AG09309 (cell line): ENCODE results near the gene AGAP1.

Source experiments
- DNase-seq: peaks from one replicate; pipeline ENCODE4 v3.0.0-alpha.2; 2010; ENCODE audit warnings: low read depth
- H3K4me3 ChIP-seq: 2 replicates; pipeline ENCODE4 v1.5.1; 2011; ENCODE audit warnings: mild to moderate bottlenecking, low read depth, low read length, moderate library complexity; ENCODE audit not compliant: control insufficient read depth
- TF ChIP-seq, protein P1 (sequence below): IDR thresholded peaks from 2 replicates; pipeline ENCODE4 v1.5.1; 2011; ENCODE audit warnings: mild to moderate bottlenecking, low read depth, low read length, inconsistent platforms; ENCODE audit not compliant: insufficient read depth, control insufficient read depth; ENCODE audit errors: missing control alignments

The AGAP1 gene

DNA sequence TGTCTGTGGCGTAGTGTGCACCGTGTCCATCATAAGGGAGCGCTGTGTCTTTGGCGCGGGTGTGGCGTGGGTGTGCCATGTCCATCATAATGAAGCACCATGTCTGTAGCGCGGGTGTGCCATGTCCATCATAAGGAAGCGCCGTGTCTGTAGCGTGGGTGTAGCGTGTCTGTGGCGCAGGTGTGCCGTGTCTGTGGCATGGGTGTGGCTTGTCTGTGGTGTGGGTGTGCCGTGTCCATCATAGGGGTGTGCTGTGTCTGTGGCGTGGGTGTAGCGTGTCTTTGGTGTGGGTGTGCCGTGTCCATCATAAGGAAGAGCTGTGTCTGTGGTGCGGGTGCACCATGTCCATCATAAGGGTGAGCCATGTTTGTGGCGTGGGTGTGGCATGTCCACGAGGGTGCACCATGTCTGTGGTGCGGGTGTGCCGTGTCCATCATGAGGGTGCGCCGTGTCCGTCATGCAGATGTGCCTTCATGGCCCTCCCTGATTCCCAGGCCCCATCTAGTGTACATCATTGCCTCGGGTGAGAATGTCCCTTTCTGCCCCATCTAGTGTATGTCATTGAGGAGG lies 399.4 kb downstream of the AGAP1 start:
- TF ChIP-seq, protein P1, sequence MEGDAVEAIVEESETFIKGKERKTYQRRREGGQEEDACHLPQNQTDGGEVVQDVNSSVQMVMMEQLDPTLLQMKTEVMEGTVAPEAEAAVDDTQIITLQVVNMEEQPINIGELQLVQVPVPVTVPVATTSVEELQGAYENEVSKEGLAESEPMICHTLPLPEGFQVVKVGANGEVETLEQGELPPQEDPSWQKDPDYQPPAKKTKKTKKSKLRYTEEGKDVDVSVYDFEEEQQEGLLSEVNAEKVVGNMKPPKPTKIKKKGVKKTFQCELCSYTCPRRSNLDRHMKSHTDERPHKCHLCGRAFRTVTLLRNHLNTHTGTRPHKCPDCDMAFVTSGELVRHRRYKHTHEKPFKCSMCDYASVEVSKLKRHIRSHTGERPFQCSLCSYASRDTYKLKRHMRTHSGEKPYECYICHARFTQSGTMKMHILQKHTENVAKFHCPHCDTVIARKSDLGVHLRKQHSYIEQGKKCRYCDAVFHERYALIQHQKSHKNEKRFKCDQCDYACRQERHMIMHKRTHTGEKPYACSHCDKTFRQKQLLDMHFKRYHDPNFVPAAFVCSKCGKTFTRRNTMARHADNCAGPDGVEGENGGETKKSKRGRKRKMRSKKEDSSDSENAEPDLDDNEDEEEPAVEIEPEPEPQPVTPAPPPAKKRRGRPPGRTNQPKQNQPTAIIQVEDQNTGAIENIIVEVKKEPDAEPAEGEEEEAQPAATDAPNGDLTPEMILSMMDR = no peak
- no peak for DNase-seq
- H3K4me3 ChIP-seq = no peak overlapping the region

DNA sequence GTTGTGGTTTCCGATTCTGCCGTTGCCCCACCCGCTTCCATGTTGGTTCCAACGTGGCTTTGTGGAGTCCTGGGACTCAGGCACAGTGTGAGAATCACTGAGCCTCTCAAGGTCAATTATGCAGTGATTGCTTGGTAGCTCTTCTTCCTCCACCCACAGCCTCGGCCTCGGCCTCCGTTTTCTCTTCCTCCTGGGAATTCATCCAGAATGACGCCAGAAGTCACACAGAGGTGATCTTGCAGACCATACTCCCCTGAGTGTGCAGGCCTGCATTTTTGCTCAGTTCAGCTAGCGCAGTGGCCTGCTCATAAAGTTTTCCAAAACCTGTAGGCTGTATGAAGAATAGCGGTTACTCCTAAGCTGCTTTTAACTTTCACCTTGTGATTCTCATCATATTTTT lies 401.0 kb downstream of the AGAP1 start:
- TF ChIP-seq, protein P1 = no peak
- H3K4me3 ChIP-seq = no peak overlapping the region
- no peak for DNase-seq

DNA sequence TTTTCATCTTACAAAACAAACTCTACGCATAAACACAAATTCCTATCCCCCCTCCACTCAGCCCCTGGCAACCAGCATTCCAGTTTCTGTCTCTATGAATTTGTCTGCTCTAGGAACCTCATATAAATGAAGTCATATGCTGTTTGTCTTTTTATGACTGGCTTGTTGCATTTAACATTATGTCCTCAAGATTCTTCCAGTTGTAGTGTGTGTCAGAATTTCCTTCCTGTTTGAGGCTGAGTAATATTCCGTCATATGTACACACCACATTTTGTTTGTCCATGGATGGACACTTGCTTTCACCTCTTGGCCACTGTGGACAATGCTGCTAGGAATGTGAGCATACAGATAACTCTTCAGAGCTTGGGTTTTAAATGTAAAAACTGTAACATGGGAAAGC lies 402.2 kb downstream of the AGAP1 start:
- H3K4me3 ChIP-seq = no peak overlapping the region
- DNase-seq = no peak
- TF ChIP-seq, protein P1 = no peak

DNA sequence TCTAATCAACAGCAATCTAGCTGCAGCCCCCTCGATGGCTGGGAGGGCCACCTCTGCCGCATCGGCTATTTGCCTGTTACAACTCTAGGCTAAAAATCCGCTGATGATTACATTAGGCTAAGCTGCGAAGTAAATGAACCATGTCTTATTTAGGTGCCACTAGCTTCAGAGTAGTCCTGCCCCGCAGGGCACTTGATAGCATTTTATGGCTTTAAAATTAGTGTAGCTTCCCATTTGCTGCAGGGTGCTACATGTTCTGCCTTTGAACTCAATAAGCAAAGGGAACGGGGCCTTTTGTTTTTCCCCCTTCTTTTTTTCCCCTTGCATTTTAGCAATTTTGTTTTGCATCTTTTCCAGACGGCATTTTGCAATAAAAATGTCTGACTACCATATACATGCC lies 404.1 kb downstream of the AGAP1 start:
- TF ChIP-seq, protein P1 = no peak
- no peak for DNase-seq
- H3K4me3 ChIP-seq = no peak overlapping the region

DNA sequence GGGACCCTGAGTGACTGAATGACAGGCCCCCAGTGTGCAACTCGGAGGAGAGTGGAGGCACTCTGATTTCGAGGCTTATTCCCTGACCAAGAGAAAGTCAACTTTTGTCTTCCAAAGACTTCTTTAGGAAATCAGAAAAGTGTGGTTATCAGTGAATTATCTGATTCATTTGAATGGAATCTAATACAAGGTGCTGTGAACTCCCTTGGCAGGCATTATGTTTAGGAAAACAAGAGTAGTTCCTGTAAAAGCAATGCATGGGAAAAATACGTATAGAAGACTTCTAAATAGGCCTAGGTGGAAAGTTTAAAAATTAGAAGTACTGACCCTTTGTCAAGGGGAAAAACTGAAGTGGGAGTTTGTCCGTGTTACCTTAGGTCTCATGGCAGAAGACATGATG lies 404.9 kb downstream of the AGAP1 start:
- TF ChIP-seq, protein P1 = no peak
- no peak for DNase-seq
- H3K4me3 ChIP-seq = no peak overlapping the region

DNA sequence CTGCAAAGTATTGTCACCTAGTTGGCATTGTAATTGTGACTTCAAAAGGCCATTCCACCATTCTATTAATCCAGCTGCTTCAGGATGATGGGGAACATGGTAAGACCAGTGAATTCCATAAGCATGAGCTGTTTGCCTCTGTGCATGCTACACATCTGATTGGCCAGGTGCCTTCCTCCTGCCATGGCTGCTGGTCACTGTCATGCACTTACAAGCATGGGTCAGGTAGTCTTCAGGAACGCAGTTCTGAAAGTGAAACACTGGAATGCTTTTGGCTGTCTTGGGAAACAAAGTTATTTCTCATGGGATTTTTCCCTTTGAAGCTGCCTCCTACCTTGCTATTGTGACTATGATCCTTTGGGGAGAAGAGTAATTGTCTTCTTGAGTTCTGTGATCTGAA lies 406.8 kb downstream of the AGAP1 start:
- no peak for DNase-seq
- TF ChIP-seq, protein P1 = no peak
- no peak overlapping the region for H3K4me3 ChIP-seq

DNA sequence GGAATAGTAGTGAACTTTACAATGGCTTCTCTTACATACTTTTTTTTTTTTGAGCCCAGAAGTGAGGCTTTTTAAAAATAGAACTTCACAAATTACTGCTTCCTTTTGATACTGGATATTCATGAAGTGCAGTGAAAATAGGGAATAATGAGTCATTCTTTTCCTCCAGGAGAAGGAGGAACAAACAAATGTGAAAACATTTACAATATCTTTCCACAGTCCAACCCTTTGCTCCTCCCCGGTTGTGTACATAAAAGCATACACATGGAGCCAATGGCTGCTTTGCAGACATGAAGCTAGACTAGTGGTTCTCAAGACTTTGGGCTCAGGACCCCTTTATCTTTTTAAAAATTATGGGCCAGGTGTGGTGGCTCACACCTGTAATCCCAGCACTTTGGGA lies 407.4 kb downstream of the AGAP1 start:
- no peak overlapping the region for H3K4me3 ChIP-seq
- TF ChIP-seq, protein P1 = no peak
- DNase-seq = no peak
